Effector memory CD4-positive, alpha-beta T cell (primary cell): Measurements from ENCODE around the gene PGC.

ENCODE experiments used
- DNase-seq, 3 donors: peaks; one replicate each; pipeline ENCODE4 v3.0.0-alpha.2; 2020
- H3K27ac ChIP-seq: 2 replicates; pipeline ENCODE4 v1.7.0; 2013; ENCODE audit warnings: mild to moderate bottlenecking, low read length, moderate library complexity; ENCODE audit not compliant: insufficient read depth, poor library complexity, severe bottlenecking
- H3K27me3 ChIP-seq: replicated peaks from 2 replicates; pipeline ENCODE4 v1.7.0; 2013; ENCODE audit warnings: mild to moderate bottlenecking, low read length; ENCODE audit not compliant: insufficient read depth, control insufficient read depth, poor library complexity, severe bottlenecking
- H3K36me3 ChIP-seq: 2 replicates; pipeline ENCODE4 v1.7.0; 2013; ENCODE audit warnings: mild to moderate bottlenecking, low read length, moderate library complexity; ENCODE audit not compliant: control insufficient read depth, insufficient read depth
- H3K4me1 ChIP-seq: 2 replicates; pipeline ENCODE4 v1.7.0; 2013; ENCODE audit warnings: low read length, mild to moderate bottlenecking; ENCODE audit not compliant: control insufficient read depth, insufficient read depth, poor library complexity, severe bottlenecking
- H3K4me3 ChIP-seq: 2 replicates; pipeline ENCODE4 v1.7.0; 2013; ENCODE audit warnings: low read length, low read depth, mild to moderate bottlenecking; ENCODE audit not compliant: insufficient read depth, poor library complexity, severe bottlenecking
- H3K9me3 ChIP-seq: 2 replicates; pipeline ENCODE4 v1.7.0; 2013; ENCODE audit warnings: mild to moderate bottlenecking, low read length, moderate library complexity; ENCODE audit not compliant: control insufficient read depth

PGC gene

GRCh38 chr6:41705311-41705995 is 41.7 kb downstream of the PGC start:
- Histone ChIP-seq H3K27me3 (no peaks in the 10 kb centered on the region), H3K4me1 (peaks cover 27% of the 10 kb centered on the region), H3K36me3 (no peaks in the 10 kb centered on the region), H3K27ac (no peak overlapping the region), H3K9me3 (no peaks in the 10 kb centered on the region), H3K4me3 (no peak overlapping the region)
- no peak for DNase-seq

- Histone ChIP-seq H3K27ac (no peak overlapping the region), H3K4me3 (no peak overlapping the region), H3K9me3 (no peaks in the 10 kb centered on the region), H3K4me1 (peaks cover 27% of the 10 kb centered on the region), H3K36me3 (no peaks in the 10 kb centered on the region), H3K27me3 (no peaks in the 10 kb centered on the region)
- no peak for DNase-seq
Measured at GRCh38 chr6:41704656-41705310, 42.4 kb downstream of the PGC start.

DNA sequence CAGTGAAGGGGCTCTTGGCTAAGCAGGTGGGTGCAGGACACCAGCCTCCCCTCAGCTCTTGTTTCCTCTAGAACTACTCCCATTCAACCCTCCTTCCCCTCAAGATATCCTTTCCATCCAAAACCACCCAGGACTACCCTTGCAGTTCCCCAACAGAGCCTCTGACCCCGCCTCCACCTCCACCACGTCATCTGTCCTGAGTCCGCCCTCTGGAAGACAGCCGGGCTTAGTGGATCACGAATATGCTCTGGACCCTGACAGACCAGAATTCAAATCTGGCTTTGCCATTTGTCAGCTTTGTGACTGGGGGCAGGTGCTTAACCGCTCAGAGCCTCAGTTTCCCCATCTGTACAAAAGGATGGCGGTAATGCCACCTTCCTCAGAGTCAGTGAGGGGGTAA is 43.2 kb downstream of the PGC start:
- no peak for DNase-seq
- H3K4me3 ChIP-seq, result no peak overlapping the region
- H3K27me3 ChIP-seq, result no peaks in the 10 kb centered on the region
- H3K36me3 ChIP-seq, result no peaks in the 10 kb centered on the region
- H3K4me1 ChIP-seq, result peaks cover 27% of the 10 kb centered on the region
- H3K27ac ChIP-seq, result no peak overlapping the region
- H3K9me3 ChIP-seq, result no peaks in the 10 kb centered on the region

GRCh38 chr6:41702771-41703494 is 44.3 kb downstream of the PGC start:
- H3K4me1 ChIP-seq, result peaks cover 22% of the 10 kb centered on the region
- DNase-seq, result no peak
- H3K4me3 ChIP-seq, result no peak overlapping the region
- H3K36me3 ChIP-seq, result no peaks in the 10 kb centered on the region
- H3K27ac ChIP-seq, result no peak overlapping the region
- H3K9me3 ChIP-seq, result no peaks in the 10 kb centered on the region
- H3K27me3 ChIP-seq, result no peaks in the 10 kb centered on the region

- no peaks in the 10 kb centered on the region for H3K36me3 ChIP-seq
- DNase-seq, result no peak
- H3K4me3 ChIP-seq, result no peak overlapping the region
- no peak overlapping the region for H3K27ac ChIP-seq
- H3K27me3 ChIP-seq, result no peaks in the 10 kb centered on the region
- peaks cover 14% of the 10 kb centered on the region for H3K4me1 ChIP-seq
- H3K9me3 ChIP-seq, result no peaks in the 10 kb centered on the region
Measured at GRCh38 chr6:41702089-41702745, 45.0 kb downstream of the PGC start.

GRCh38 chr6:41700463-41701347 is 46.5 kb downstream of the PGC start:
- Histone ChIP-seq H3K36me3 (no peaks in the 10 kb centered on the region), H3K27me3 (no peaks in the 10 kb centered on the region), H3K4me1 (no peaks in the 10 kb centered on the region), H3K27ac (no peak overlapping the region), H3K9me3 (no peaks in the 10 kb centered on the region), H3K4me3 (no peak overlapping the region)
- DNase-seq, result no peak

DNA sequence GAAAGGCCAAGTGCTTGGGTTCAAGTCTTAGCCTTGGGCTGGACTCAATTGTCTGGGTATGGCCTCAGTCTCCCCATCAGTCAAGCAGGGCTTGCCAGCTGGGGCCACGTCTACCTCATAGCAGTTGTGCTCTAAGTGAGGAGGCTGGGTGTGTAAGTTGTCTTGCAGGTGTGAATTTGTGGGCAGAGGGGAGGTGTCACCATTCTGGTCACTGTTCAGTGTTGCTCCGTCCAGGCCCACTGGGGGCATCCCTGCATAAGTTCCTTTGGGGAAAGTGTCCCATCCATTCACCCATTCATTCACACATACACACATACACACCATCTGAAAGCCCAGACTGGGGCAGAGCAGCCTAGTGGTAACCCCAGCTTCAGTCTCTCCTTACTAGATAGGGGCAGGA is 48.1 kb downstream of the PGC start:
- Histone ChIP-seq H3K27ac (no peak overlapping the region), H3K4me1 (no peaks in the 10 kb centered on the region), H3K9me3 (no peaks in the 10 kb centered on the region), H3K4me3 (no peak overlapping the region), H3K36me3 (no peaks in the 10 kb centered on the region), H3K27me3 (no peaks in the 10 kb centered on the region)
- DNase-seq, result no peak

- no peak overlapping the region for H3K4me3 ChIP-seq
- H3K27ac ChIP-seq, result no peak overlapping the region
- no peak for DNase-seq
- H3K4me1 ChIP-seq, result no peaks in the 10 kb centered on the region
- no peaks in the 10 kb centered on the region for H3K36me3 ChIP-seq
- no peaks in the 10 kb centered on the region for H3K9me3 ChIP-seq
- H3K27me3 ChIP-seq, result no peaks in the 10 kb centered on the region
Measured at GRCh38 chr6:41697861-41698781, 49.1 kb downstream of the PGC start.

GRCh38 chr6:41696788-41697187 is 50.4 kb downstream of the PGC start:
- Histone ChIP-seq H3K4me3 (no peak overlapping the region), H3K27ac (no peak overlapping the region), H3K27me3 (no peaks in the 10 kb centered on the region), H3K36me3 (no peaks in the 10 kb centered on the region), H3K4me1 (no peaks in the 10 kb centered on the region), H3K9me3 (no peaks in the 10 kb centered on the region)
- no peak for DNase-seq
